AG09309 (cell line): ENCODE data around the gene OR8B4.
"Not testable (repeated sequence)": the region's sequence is repeated elsewhere in the genome, so short reads cannot be mapped to it uniquely, and the experiment has no call there.

Experiments
- DNase-seq: peaks from one replicate; pipeline ENCODE4 v3.0.0-alpha.2; 2010; ENCODE audit warnings: low read depth
- H3K4me3 ChIP-seq: 2 replicates; pipeline ENCODE4 v1.5.1; 2011; ENCODE audit warnings: mild to moderate bottlenecking, low read depth, low read length, moderate library complexity; ENCODE audit not compliant: control insufficient read depth
- TF ChIP-seq, protein P1 (sequence below): IDR thresholded peaks from 2 replicates; pipeline ENCODE4 v1.5.1; 2011; ENCODE audit warnings: mild to moderate bottlenecking, low read depth, low read length, inconsistent platforms; ENCODE audit not compliant: insufficient read depth, control insufficient read depth; ENCODE audit errors: missing control alignments

OR8B4 gene

DNA sequence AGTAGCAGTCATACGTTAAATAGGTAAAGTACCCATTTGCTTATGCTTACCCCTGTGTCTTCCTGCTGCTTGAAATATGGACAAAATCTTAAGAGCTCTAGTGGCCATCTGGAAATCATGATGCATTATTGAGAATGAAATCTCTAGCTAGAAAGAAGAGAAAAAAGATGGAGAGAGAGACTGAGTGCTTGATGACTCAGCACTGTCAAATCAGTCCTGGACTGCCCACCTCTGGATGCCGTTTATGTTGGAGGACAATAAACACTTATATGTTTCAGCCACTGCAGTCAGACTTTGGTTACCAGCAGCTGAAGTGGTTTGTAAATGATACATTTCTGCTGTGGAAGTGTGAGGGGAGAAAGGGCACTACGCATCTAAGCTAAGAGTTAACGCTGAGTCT lies 3.6 kb downstream of the OR8B4 start:
- DNase-seq = no peak
- H3K4me3 ChIP-seq = no peak overlapping the region
- TF ChIP-seq, protein P1, sequence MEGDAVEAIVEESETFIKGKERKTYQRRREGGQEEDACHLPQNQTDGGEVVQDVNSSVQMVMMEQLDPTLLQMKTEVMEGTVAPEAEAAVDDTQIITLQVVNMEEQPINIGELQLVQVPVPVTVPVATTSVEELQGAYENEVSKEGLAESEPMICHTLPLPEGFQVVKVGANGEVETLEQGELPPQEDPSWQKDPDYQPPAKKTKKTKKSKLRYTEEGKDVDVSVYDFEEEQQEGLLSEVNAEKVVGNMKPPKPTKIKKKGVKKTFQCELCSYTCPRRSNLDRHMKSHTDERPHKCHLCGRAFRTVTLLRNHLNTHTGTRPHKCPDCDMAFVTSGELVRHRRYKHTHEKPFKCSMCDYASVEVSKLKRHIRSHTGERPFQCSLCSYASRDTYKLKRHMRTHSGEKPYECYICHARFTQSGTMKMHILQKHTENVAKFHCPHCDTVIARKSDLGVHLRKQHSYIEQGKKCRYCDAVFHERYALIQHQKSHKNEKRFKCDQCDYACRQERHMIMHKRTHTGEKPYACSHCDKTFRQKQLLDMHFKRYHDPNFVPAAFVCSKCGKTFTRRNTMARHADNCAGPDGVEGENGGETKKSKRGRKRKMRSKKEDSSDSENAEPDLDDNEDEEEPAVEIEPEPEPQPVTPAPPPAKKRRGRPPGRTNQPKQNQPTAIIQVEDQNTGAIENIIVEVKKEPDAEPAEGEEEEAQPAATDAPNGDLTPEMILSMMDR = no peak

DNA sequence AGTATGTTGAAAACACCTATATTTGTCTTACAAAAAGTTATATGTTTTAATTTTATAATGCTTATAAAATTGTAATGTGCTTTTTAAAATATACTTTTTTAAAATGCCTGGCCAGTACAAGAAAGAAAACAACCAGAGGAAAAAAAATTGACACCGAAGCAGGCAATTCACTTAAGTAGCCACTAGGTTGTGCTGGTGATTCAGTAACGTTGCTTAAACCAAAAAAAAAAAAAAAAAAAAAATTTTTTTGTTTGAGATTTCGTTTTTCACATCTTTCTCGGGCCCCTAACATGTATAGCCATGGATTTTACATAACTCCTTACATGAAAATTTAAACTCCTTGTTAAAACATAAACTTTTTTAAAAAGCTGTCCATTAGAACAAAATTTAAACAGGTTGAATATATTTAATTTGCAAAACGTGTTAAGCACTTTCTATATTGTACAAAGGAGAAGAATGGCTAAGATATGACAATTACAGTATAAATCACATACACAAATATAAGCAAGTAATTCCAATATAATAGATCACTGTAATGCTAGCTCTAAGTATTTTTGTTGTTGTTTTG lies 9.2 kb downstream of the OR8B4 start:
- TF ChIP-seq, protein P1 = peak; percentile 61
- DNase-seq = peak; percentile 20
- H3K4me3 ChIP-seq = no peak overlapping the region

DNA sequence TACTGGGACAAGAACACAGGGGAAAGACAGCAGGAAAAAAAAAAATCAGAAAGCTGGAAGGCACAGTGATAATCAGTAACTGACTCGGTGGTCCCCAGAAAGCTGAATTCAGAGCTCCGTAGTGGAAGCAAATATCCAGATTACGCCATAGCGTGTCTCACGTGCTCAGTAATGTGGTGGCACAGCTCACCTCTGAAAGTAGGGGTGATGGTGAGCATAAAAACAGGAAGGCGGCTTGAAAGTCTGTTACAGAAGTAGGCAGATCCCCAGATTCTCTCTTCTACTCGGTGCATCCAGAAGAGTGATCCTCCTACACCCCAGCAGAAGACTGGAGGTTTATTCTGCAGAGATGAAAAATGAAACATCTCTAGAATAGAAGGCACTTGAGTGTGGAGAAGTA lies 14.8 kb downstream of the OR8B4 start:
- no peak for DNase-seq
- no peak overlapping the region for H3K4me3 ChIP-seq
- TF ChIP-seq, protein P1 = no peak

DNA sequence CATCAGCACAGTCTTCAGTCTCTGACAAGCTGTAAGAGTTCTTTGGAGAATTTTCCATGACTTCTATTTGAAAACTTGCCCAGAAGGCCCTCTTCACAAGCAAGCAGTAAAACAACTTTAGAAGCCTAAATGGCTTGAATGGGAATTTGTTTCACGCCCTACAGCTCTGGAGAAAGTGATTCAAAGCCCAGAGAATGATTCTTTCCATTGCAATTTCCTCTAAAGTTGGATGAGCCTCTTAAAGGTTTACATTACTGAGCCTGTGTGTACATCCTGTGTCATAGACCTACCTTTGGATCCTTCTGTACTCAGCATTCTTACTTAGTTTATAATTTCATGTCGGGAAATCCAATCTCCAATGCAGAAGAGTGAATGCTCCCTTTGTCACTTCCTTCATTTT lies 19.1 kb downstream of the OR8B4 start:
- TF ChIP-seq, protein P1 = no peak
- no peak for DNase-seq
- no peak overlapping the region for H3K4me3 ChIP-seq

DNA sequence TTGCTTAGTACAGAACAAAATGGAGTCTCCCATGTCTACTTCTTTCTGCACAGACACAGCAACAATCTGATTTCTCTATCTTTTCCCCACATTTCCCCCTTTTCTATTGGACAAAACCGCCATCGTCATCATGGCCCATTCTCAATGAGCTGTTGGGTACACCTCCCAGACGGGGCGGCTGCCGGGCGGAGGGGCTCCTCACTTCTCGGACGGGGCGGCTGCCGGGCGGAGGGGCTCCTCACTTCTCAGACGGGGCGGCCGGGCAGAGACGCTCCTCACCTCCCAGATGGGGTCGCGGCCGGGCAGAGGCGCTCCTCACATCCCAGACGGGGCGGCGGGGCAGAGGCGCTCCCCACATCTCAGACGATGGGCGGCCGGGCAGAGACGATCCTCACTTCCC lies 21.5 kb downstream of the OR8B4 start:
- H3K4me3 ChIP-seq, DNase-seq: not testable (repeated sequence)

DNA sequence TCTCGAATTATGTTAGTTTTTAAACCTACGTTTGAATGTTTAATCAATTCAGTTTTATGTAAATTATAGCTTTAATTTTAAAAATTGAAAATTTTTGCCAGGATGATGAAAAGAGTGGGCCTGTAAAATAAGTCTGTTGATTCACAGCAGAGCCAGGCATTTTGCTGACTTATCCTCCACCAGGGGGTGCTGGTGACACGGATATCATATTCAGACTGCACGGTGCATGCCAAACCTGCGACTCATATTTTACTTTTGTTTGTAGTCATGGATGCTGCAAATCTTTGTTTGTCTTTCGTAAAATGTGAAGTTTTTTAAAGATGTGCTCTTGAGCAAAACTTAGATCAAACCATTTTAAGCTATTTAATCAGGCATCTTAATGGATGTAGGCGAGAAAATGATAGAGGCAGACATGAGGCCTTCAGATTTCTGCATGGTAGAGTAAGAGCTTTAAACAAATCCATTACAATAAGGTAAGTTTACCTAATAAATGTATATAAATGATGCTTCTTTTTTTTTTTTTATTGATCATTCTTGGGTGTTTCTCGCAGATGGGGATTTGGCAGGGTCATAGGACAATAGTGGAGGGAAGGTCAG lies 22.2 kb downstream of the OR8B4 start:
- peak; percentile 43 for DNase-seq
- TF ChIP-seq, protein P1 = peak; percentile 73
- no peak overlapping the region for H3K4me3 ChIP-seq

DNA sequence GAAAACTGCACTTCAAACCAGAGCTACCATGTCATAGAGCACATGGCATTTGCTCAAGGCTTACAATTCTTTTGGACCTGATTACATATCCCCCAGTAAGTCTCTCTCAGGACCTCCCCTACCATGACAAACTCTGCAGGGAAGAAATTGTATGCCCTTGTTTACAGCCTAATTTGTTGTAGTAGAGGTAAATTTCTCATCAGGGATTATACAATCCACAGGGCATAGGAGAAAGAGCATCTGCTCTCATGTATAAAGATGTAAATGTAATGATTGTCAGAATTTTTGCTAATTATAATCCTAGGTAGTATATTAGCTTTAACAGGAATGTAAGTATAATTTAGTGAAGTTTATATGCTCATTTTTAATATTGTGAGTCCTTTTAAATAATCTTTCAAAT lies 25.7 kb downstream of the OR8B4 start, which contains the start of gene OR8B3:
Gene OR8B3 (minus strand): TSS at position 101 of the 400 bp plus-strand sequence. CDS start 1,673 bp downstream, outside the sequence.
- H3K4me3 ChIP-seq = no peak within 1 kb of the TSS
- DNase-seq = no peak
- TF ChIP-seq, protein P1 = no peak

DNA sequence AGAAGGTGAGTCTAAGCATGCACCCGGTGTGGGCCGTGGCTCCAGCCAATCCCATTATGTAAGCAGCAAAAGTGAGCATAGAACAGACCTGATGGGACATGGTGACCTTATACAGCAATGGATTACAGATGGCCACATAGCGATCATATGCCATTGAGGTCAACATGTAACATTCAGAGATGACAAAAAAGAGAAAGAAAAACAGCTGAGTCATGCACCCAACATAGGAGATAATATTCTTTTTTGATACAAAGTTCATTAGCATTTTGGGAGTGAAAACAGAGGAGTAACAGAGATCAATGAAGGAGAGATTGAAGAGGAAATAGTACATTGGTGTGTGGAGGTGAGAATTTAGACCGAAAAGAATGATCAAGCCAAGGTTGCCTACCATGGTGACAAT lies 27.8 kb downstream of the OR8B4 start:
- H3K4me3 ChIP-seq, DNase-seq: not testable (repeated sequence)
